GM12878 (cell line): Measurements from ENCODE around the gene TOPBP1.

Source experiments
- ATF2 ChIP-seq: IDR thresholded peaks from 2 replicates; pipeline ENCODE4 v1.6.1; 2012; ENCODE audit warnings: low read length, inconsistent platforms
- CREB1 ChIP-seq: IDR thresholded peaks from 2 replicates; pipeline ENCODE4 v1.6.1; 2012; ENCODE audit warnings: low read depth, mild to moderate bottlenecking, inconsistent platforms
- CTCF ChIP-seq, 3 experiments: IDR thresholded peaks in 2 of 3; conservative IDR thresholded peaks in 1 of 3; 2 replicates each; pipeline ENCODE4 v1.5.1; 2011; ENCODE audit warnings: low read depth in 3 of 3, low read length in 3 of 3, mild to moderate bottlenecking in 3 of 3, control low read depth in 2 of 3, moderate library complexity in 2 of 3, inconsistent platforms in 1 of 3, mixed read lengths in 1 of 3; ENCODE audit not compliant: control insufficient read depth in 2 of 3, insufficient read depth in 1 of 3; ENCODE audit errors: extremely low read depth in 1 of 3
- EZH2 ChIP-seq: IDR thresholded peaks from 2 replicates; pipeline ENCODE4 v1.6.1; 2012; ENCODE audit warnings: low read depth, mild to moderate bottlenecking, control low read depth, inconsistent platforms, low read length, borderline replicate concordance; ENCODE audit not compliant: control insufficient read depth
- GABPA ChIP-seq: IDR thresholded peaks from 2 replicates; pipeline ENCODE4 v1.6.1; 2014; ENCODE audit warnings: antibody characterized with exemption, low read depth, mild to moderate bottlenecking, inconsistent platforms
- MLLT1 ChIP-seq: fragments of 450-650 bp; IDR thresholded peaks from 2 replicates; pipeline ENCODE4 v1.6.1; 2016; ENCODE audit warnings: mild to moderate bottlenecking
- MXI1 ChIP-seq: fragments of 150-350 bp; IDR thresholded peaks from 2 replicates; pipeline ENCODE4 v1.6.1; 2011; ENCODE audit warnings: low read depth, mild to moderate bottlenecking, inconsistent platforms, low read length, improper control_type of control experiment
- MYC ChIP-seq: IDR thresholded peaks from 2 replicates; pipeline ENCODE4 v1.6.1; 2011; ENCODE audit warnings: mild to moderate bottlenecking, low read length, moderate library complexity, inconsistent platforms; ENCODE audit not compliant: insufficient read depth, insufficient replicate concordance, insufficient read length, severe bottlenecking
- POLR2AphosphoS5 ChIP-seq: IDR thresholded peaks from 2 replicates; pipeline ENCODE4 v1.6.1; 2011; ENCODE audit warnings: mild to moderate bottlenecking, low read length, inconsistent platforms
- RAD21 ChIP-seq: IDR thresholded peaks from 2 replicates; pipeline ENCODE4 v1.6.1; 2011; ENCODE audit warnings: mild to moderate bottlenecking, low read depth, low read length, moderate library complexity; ENCODE audit not compliant: insufficient read depth
- RCOR1 ChIP-seq: conservative IDR thresholded peaks from 2 replicates; pipeline ENCODE4 v1.6.1; 2012; ENCODE audit warnings: low read depth, low read length, improper control_type of control experiment
- TCF12 ChIP-seq: IDR thresholded peaks from 2 replicates; pipeline ENCODE4 v1.6.1; 2011; ENCODE audit warnings: low read depth, mild to moderate bottlenecking, low read length
- USF2 ChIP-seq: IDR thresholded peaks from 2 replicates; pipeline ENCODE4 v1.6.1; 2011; ENCODE audit warnings: low read depth, low read length, improper control_type of control experiment, borderline replicate concordance
- ZBTB40 ChIP-seq: fragments of 450-650 bp; IDR thresholded peaks from 2 replicates; pipeline ENCODE4 v1.6.1; 2016; ENCODE audit warnings: mild to moderate bottlenecking, moderate library complexity, borderline replicate concordance

- TF ChIP-seq CREB1: no peak
- no peak for TF ChIP-seq CTCF (IDR thresholded peaks at IDR 0.05 in 2 of 3, conservative IDR thresholded peaks at IDR 0.05 in 1 of 3; ENCODE audit: control insufficient read depth in 2 of 3, extremely low read depth in 1 of 3, insufficient read depth in 1 of 3, low read depth in 3 of 3, low read length in 3 of 3)
- no peak for TF ChIP-seq USF2
- no peak for TF ChIP-seq GABPA
- no peak for TF ChIP-seq RCOR1
- TF ChIP-seq EZH2: no peak
- no peak for TF ChIP-seq MLLT1
- TF ChIP-seq MXI1: no peak
- no peak for TF ChIP-seq MYC
- no peak for TF ChIP-seq RAD21
- no peak for TF ChIP-seq ZBTB40
- no peak for TF ChIP-seq TCF12
- no peak for TF ChIP-seq ATF2
- TF ChIP-seq POLR2AphosphoS5: no peak
Observed at GRCh38 chr3:133709139-133709750, 47.5 kb upstream of the TOPBP1 start.
